VCaP (cell line): ENCODE measurements around the gene MOB2.

Experiments used
- H3K27ac ChIP-seq: fragments of 450-650 bp; 2 replicates; pipeline ENCODE4 v1.5.1; 2017
- CTCF ChIP-seq: fragments of 450-650 bp; conservative IDR thresholded peaks from 2 replicates; pipeline ENCODE4 v1.5.1; 2017; ENCODE audit warnings: mild to moderate bottlenecking, moderate library complexity

The MOB2 gene

GRCh38 chr11:1458340-1459218, 28.0 kb downstream of the MOB2 start:
- peak; percentile 61 for TF ChIP-seq CTCF
- H3K27ac ChIP-seq, result peak overlapping the region; percentile 18

GRCh38 chr11:1457856-1458255, 28.7 kb downstream of the MOB2 start:
- H3K27ac ChIP-seq, result peak overlapping the region; percentile 18; the same call in 1 of the 2 replicates

GRCh38 chr11:1457326-1457680, 29.3 kb downstream of the MOB2 start:
- H3K27ac ChIP-seq, result no peak overlapping the region
- no peak for TF ChIP-seq CTCF

More at GRCh38 chr11:1457856-1458255, 28.7 kb downstream of the MOB2 start:
- no peak for TF ChIP-seq CTCF

GRCh38 chr11:1456596-1457325, 29.8 kb downstream of the MOB2 start:
- H3K27ac ChIP-seq, result no peak overlapping the region
- TF ChIP-seq CTCF, result no peak

- TF ChIP-seq CTCF, result no peak
- no peak overlapping the region for H3K27ac ChIP-seq
These were observed 30.4 kb downstream of the MOB2 start for GRCh38 chr11:1456176-1456575.

- no peak overlapping the region for H3K27ac ChIP-seq
These were observed 30.9 kb downstream of the MOB2 start for GRCh38 chr11:1455763-1456060.

More at GRCh38 chr11:1455763-1456060, 30.9 kb downstream of the MOB2 start:
- TF ChIP-seq CTCF, result no peak
